NCI-H510A (cell line): Measurements from ENCODE around the gene MBD4.

ENCODE experiments used
- DNase-seq: peaks from one replicate; lab custom pipeline; 2025; lab: John Stamatoyannopoulos, UW

Gene MBD4

DNA sequence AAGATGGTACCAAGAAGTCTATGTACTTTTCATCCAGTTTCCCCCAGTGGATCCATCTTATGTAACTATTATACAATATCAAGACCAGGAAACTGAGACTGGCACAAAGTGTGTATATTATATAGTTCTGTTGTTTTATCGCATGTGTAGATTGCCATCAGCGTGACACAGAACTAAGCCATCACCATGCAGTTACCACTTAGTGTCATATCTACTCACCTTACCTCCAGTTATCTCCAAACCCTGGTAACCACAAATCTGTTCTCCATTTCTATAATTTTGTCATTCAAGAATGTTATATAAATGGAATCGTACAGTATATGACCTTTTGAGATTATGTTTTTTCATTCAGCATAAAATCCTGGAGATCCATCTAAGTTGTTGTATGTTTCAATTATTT is 23.3 kb upstream of the MBD4 start:
- DNase-seq = no peak

DNA sequence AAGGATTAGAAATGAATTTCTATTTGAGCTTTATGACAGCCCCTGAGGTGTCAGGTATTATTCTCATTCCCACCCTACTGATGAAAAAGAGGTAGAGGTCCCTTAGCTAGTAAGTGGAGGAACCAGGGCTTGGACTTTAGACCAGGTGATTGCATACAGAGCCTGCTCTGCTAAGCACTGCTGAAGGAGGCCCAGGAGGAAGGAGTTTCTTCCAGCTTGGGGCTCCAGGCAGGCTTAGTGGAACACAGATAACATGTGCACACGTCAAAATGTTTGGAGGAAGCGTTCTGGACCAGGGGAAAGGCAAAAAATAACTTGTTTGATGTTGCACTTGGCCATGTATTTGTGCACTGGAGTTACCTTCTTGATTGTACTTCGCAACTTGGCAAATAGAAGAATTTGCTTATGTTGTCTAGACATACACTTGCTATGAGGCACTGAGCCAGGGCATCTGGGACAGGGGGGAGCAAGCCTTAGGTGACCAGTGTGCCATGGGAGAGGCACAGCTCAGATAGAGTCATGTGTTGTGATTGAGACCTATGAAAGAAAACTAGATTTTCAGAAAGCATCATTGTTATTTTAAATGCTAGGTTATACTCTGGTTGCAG is 22.7 kb upstream of the MBD4 start:
- DNase-seq = no peak

DNA sequence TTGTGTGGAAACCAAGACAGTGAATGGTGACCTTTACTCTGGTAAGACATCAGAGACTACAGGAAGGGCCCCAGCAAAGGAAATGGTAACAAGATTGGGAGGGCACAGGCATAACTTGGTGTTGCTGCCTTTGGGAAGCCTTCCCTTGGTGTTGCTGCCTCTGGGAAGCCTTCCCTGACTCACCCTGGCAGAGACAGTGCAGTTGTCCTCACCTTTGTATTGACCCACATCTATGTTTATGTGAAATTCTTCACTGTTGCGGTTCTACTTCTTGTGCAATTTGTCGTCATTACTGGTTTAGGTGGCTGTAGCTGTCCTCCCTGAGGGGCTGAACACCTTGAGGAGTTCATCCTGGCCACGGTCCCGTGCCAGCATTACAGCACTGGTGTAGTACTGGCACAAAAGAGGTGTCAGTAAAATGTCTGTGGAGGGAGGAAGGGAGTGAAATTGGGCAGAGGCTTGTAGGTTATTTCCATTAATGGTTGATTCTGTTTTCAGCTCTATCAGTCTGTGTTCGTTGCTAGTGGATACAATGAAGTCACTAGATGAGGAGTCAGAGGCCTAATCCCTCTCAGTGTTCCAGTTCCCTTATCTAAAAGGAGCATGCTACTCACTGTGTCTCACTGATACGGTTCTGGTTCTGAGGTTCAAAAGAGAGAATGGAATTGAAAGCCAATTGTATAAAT is 21.9 kb upstream of the MBD4 start:
- no peak for DNase-seq

DNA sequence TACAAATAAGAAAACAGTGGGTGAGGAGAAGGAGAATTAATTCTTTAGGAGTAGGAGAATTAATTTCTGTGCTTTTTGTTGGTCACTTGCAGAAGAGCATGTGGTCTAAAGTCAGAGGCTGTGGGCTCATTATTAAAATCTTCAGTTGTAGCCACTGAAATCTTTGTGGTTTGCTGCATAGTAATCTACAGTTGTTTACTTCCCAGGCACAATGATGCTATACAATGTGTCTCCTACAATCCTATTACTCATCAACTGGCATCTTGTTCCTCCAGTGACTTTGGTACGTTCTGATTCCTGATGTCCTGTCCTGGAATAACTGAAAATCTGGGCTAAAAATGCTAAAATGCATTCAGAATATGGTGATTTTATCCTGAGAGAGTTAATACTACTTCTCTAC is 21.3 kb upstream of the MBD4 start:
- no peak for DNase-seq

DNA sequence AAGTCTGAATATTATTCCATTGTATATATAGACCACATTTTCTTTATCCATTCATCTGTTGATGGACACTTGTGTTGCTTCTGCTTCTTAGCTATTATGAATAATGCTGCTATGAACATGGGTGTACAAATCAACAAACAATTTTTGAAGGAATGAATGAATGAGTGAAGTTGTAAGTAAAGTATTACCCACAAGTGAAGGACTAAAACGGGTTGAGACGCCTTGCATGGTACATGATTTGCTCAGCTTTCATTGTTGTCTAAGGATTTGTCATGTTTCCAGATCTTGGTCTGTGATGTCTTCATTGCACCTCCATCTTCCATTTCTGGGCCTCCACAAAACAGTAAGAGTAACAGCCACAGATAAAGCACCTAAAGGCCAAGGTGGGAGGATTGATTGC is 20.8 kb upstream of the MBD4 start:
- DNase-seq = no peak

DNA sequence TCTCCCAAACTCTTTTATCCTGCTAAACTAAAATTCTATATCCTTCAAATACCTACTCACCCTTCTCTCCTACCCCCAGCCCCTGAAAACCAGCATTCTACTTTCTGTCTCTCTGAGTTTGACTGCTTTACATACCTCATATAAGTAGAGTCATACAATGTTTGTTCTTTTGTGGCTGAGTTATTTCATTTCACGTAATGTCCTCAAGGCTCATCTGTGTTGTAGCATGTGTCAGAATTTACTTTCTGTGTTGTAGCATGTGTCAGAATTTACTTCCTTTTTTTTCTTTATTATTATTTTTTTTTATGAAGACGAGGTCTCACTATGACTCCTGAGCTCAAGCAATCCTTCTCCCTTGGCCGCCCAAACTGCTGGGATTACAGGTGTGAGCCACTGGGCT is 20.4 kb upstream of the MBD4 start:
- no peak for DNase-seq

DNA sequence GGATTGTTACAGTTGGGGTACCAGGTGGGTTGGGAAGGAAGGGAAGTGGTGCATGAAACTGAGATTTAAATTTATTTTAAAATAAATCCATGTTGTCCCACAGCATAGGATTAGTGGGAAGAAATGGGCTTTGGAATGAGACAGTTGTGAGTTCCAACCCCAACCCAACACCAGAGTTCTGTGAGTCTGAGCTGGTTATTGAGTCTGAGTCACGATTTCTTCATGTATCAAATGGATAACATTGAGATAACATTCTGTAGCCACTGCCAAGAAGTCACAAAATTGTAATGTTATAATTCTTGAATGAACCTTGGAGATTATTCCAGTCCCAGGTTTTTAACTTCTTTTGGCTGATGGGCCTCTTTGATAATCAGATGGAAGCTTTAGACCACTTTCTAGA is 14.0 kb upstream of the MBD4 start:
- no peak for DNase-seq

DNA sequence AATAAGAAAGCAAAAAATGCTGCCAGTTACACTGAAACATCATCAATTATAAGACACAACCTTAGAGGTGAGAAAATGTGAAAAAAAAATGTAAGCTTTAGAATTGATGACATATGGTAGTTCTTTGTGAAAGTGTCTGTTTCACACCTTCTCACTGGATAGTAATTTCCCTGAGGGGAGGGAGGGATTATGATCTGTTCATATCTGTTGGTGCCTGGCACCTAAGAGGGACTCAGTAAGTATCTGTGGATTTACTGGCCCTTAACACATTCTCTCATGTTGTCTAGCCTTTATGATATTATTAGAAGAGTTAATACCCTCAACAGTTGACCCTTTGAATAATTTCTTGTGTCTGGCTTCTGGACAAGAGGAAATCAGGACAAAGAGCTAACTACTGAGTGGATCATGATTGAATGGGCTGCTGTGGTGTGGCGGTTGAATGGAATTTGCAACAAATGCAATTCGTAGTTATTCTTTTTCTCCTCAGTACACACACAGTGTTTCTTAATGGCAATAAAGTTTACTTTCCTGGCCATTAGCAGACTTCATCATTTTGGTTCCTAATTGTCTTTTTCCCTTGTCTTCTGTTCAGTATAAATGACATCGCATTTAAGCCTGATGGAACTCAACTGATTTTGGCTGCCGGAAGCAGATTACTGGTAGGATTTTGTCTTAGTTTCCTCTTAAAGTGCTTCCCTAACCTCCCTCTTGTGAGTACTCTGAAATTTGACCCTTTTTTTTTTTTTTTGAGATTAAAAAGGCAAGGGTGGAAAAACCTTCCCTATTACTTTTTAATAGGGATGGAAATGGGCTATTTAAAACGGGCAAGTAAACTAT is 9.7 kb upstream of the MBD4 start:
- no peak for DNase-seq

DNA sequence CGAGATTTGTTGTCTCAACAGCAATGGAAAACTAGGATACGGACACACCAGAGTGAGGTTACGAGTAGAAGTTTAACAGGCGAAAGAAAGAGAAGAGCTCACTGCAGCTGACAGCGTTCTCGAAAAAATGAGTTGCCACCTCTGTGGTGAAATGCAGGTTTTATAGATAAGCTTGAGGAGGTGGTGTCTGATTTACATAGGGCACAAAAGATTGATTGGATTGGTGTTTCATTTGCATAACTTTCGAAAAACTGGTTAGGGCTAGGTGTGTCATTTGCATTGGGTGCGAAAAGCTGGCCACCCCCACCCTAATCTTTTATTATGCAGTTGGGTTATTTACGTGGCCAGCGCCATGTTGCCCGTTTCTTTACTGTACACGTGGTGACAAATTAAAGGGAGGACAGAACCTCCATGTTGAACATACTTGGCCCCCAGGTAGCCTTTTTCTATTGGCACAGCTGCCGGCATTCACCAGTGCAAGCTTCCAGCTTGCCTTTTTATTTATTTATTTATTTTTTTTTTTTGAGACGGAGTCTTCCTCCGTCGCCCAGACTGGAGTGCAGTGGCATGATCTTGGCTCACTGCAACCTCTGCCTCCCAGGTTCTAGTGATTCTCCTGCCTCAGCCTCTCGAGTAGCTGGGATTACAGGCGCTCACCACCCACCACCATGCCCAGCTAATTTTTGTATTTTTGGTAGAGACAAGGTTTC is 8.6 kb upstream of the MBD4 start:
- DNase-seq = no peak

DNA sequence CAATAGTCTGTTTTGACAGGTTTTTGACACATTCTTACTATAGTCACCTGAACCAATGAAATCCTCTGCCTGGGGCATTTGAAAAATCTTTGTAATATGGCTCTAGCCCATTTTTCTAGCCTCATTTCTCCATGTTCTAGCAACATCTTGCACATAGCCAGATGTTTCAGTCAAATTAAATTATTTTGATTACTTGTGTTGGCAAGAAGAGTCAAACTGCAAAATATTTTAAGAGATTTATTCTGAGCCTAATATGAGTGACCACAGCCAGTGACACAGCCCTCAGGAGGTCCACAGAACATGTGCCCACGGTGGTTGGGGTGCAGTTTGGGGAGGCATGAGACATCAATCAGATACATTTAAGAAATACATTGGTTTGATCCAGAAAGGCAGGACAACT is 7.2 kb upstream of the MBD4 start:
- no peak for DNase-seq

DNA sequence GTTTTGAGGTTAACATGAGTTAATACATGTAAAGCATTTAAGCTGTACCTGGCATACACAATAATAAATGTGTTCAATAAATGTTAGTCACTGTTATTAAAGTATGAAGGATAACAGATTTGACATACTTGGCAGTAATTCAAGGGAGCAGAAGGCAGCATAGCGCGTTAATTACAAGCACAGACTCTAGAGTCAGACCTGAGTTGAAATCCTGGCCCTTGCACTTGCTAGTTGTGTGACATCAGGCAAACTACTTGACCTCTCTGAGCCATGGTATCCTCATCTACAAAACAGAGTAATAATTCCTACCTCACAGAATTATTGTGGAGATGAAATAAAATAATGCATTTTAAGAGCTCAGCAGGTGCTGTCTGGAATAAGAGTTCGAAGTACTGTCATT is 5.7 kb upstream of the MBD4 start:
- no peak for DNase-seq

DNA sequence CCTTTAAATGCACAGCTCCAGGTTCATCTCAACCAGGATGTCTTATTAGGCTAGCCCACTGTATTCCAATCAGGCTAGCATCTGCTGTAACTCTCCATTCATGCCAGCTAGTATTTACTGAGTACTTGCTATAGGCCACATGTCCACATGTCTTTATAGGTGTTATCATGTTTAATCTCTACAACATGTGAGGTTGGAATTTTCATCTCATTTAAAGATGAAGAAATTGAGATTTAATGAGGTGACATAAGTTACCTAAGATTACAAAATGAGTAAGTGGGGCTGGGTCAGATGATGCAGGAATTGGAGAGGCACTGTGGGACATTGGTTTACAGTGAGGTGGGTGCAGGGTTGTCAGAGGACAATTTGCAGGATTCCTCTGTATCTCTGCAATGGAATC is 3.2 kb upstream of the MBD4 start:
- no peak for DNase-seq

DNA sequence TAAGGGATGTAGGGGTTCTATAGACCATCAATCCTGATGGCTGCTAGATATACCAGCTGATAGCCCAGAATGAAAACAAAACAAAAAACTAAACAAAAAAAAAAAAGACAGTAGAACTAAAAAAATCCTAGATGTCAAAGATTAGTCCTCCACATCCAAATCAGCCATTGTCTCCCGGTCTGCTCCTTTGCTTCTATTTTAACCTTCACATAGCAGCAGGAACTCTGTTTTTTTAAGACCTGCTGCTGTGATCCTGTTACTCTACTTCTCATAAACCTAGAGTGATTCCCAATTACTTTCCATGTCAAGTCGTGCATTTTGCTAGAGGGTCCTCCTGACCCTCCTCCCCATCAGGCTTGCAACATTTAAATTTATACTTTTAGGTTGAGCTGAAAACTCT is 2.7 kb upstream of the MBD4 start:
- no peak for DNase-seq

DNA sequence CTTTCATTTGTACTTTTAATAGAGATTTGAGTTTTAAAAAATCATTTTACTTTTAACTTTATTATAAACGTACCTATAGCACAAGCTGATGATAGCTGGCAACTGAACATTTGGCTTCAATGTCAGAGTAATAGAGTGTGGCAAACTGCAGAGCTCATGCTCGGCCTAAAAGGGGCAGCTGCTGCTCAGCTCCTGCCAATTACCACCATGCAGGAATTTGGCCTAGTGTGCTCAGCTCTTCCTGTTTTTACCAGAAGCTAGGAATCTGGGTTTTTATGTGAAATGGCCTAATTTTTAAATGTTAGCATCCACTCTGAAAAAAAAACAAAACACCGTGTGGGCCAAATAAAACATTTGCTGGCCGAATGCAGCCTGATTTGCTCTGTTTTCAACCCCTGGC is 2.0 kb upstream of the MBD4 start:
- DNase-seq = no peak

DNA sequence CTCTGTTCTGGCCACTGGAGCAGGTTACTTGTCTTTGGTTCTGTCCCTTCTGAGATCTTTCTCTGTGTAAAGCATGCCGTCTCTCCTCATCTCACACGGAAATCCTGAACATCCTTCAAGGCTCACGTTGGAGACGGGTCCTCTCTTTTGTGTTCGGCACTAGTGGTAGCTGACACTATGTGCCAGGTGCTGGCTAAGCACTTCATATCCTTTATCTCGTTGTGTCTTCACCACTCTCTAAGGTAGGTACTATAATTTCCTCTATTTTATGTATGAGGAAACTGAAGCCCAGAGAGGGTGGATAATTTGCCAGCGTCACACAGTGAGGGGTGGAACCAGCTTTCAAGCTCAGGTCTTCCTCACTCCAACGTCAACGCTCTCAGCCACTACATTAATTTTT is 1.5 kb upstream of the MBD4 start:
- DNase-seq = no peak

DNA sequence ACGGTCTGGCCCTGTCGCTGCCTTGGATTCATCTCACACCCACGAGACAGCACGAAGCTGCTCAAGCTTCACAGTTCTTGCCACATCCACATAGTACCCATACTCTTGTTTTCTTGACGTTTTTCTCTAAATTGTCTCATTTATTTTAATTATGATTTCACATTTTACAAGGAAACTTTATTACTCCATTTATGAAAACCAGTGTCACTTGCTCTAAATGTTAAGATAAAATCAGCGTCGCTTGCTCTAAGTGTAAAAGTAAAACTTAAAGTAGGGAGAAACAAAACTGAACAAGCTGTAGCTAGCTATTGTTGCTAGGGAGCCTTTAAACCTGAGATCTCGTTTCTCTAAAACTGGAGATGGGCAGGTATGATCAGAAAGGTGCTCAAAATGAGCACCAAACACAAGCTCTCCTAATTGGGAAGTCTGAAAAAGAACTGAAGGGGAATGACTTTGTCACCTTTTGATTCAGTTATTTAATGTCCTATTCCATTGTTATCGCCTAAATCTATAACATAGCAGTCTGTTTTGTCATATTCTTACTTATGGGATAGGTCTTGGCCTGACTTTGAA is 956 bp upstream of the MBD4 start:
- DNase-seq = no peak

DNA sequence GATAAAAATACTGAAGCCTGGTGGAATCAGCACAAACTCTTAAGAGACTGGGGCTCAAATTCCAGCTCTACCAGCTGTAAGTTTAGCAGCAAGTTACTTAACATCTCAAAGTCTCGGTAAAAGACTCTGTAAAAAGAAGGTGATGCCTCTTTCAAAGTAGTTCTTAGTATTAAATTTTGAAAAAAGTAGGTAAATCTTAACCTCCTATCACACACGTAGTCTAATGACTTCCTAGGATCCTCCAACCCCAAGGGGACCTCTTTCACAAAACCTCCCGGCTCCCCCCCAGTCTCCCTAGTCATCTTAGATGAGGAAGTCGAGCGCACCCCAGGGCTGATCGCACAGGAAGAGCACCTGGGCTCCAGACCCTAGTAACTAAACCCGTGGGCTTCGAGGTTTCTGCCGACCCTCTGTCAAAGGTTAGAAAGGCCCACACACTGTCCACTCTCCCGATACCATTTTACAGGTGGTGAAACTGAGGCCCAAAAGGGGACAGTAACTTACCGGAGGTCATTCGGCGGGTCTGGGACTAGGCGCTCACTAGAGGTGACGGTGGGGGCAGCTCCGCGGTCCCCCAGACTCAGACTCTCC is 427 bp downstream of the MBD4 start:
- no peak for DNase-seq

DNA sequence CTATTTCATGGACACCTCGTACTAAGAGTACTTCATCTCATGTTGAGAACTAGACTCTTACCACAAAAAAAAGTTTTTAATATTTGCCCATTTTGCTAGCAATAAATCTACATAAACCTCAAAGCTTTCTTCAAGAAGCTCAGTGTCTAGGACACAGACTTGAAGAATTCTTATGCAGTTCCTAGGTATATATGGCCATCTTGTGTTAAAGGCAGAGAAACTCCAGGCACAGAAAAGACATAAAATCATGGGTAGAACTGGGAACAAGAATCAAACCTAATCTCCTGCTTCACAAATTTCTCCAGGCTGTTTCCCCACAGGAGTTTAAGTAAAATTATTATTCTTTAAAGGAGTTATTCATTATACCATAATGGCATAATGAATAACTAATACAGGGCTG is 4.4 kb downstream of the MBD4 start:
- no peak for DNase-seq

DNA sequence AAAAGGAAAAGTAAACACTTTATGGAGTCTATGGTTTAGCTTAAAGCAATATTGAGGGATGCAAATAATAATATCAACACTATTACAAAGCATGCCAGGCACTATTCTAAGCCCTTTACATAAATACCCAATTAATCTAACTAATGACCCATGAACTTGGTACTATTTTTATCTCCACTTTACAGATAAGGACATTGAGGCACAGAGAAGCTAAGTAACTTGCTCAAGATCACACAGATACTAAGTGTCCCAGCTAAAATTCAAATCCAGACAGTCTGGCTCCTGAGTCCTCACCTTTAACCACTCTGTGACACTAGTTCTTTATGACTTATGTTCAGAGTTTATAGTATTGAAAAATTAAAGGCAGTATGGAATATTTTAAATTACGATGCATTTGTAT is 5.6 kb downstream of the MBD4 start:
- no peak for DNase-seq

DNA sequence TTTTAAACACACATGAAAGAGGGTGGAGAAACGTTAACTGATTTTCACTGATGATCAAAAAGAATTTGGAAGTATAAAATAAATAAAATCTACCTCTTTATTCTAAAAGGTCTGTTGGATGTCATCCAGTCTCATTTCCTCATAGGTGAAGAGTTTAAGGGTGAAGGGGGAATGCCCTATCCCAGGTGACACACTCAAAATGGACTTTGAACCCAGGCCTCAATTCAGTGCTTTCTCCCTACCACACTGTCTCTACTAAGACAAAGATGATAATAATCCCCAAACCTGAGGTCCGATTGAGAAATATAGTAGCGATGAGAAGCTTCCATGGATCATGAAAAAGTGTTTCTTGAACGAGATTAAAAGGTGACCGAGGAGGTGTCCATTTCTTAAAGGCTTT is 6.2 kb downstream of the MBD4 start:
- DNase-seq = no peak

DNA sequence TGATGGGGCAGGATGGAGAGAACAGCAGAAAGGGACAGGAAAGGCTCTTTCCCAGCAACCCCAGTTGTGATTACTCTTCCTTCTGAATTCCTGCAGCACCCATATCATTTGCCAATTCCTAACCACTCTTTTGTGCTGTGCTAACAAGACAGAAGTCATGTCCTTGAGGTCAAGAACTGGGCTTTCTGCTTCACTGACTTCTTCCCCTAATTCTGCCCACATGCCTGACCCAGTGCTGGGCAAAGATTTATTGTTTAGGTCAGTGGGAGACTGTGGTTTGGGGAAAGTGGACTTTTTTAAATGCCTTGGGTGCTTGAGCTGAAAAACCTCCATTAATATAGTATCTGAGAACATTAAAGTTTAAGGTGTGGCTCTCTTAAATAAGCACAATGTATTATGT is 7.1 kb downstream of the MBD4 start:
- no peak for DNase-seq

DNA sequence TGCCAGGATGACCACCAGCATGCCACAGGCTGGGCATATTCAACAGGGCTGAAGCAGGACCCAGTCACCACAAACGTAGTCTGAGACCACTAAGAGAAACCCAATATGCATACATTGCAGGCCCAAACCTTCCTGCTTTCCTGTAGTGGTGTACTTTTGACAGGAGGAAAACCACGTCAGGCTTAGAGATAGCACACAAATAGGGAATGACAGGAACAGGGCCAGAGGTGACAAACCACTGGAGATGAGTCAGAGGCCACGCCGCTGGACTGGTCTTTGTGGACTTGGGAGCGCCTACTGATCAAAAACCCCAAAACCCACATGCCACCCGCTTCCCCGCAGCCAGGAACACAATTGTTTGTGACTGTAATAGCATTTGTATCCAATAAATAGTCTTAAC is 7.7 kb downstream of the MBD4 start:
- no peak for DNase-seq
